Neural cell (in vitro differentiated cells): Measurements from ENCODE around the gene MRPL37.

Experiments used
- EP300 ChIP-seq: fragments of 450-650 bp; conservative IDR thresholded peaks from 2 replicates; pipeline ENCODE4 v1.6.1; 2014; ENCODE audit warnings: antibody characterized with exemption, mild to moderate bottlenecking, moderate library complexity; ENCODE audit not compliant: poor library complexity, severe bottlenecking
- EZH2 ChIP-seq: fragments of 200-600, 300-800 bp; shearing (Covaris generic), sonication (generic); IDR thresholded peaks from 2 replicates; pipeline ENCODE4 v1.6.1; 2014; ENCODE audit warnings: antibody characterized with exemption, low read length, borderline replicate concordance, mild to moderate bottlenecking; ENCODE audit not compliant: insufficient read depth, poor library complexity, severe bottlenecking
- POLR2AphosphoS5 ChIP-seq: IDR thresholded peaks from 2 replicates; pipeline ENCODE4 v1.6.1; 2012
- SMC3 ChIP-seq: fragments of 450-650 bp; conservative IDR thresholded peaks from 2 replicates; pipeline ENCODE4 v1.6.1; 2014; ENCODE audit warnings: antibody characterized with exemption, mild to moderate bottlenecking, moderate library complexity; ENCODE audit not compliant: poor library complexity
- TAF1 ChIP-seq: IDR thresholded peaks from 2 replicates; pipeline ENCODE4 v1.6.1; 2012; ENCODE audit warnings: low read depth
- TF ChIP-seq, protein P1 (sequence below): fragments of 450-650 bp; IDR thresholded peaks from 2 replicates; pipeline ENCODE4 v1.5.1; 2014; ENCODE audit warnings: antibody characterized with exemption, mild to moderate bottlenecking, moderate library complexity; ENCODE audit not compliant: poor library complexity, severe bottlenecking
- TF ChIP-seq, protein P2 (sequence below): IDR thresholded peaks from 2 replicates; pipeline ENCODE4 v1.6.1; 2012; ENCODE audit warnings: borderline replicate concordance

DNA sequence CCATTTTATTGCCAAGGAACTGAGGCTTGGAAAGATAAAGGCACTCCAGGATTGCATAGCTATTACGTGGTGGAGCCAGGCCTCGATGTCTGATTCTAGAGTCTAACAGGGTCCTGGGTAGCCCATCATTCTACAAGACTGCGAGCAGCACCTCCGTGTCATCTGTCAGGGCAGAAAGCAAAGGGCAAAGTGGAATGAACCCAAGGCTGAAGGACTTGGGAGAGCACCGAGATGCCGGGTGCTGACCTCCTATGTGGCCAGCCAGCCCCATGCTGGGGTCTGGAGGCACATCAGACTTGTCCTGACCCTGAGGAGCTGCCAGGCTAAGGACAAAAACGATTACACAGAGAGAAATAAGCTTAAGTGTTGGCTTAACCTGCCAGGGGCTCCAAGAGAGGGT, 62.3 kb downstream of the MRPL37 start:
- TF ChIP-seq EZH2, result no peak
- TF ChIP-seq POLR2AphosphoS5, result no peak
- no peak for TF ChIP-seq TAF1
- TF ChIP-seq, protein P1, sequence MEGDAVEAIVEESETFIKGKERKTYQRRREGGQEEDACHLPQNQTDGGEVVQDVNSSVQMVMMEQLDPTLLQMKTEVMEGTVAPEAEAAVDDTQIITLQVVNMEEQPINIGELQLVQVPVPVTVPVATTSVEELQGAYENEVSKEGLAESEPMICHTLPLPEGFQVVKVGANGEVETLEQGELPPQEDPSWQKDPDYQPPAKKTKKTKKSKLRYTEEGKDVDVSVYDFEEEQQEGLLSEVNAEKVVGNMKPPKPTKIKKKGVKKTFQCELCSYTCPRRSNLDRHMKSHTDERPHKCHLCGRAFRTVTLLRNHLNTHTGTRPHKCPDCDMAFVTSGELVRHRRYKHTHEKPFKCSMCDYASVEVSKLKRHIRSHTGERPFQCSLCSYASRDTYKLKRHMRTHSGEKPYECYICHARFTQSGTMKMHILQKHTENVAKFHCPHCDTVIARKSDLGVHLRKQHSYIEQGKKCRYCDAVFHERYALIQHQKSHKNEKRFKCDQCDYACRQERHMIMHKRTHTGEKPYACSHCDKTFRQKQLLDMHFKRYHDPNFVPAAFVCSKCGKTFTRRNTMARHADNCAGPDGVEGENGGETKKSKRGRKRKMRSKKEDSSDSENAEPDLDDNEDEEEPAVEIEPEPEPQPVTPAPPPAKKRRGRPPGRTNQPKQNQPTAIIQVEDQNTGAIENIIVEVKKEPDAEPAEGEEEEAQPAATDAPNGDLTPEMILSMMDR, result no peak
- TF ChIP-seq, protein P2, sequence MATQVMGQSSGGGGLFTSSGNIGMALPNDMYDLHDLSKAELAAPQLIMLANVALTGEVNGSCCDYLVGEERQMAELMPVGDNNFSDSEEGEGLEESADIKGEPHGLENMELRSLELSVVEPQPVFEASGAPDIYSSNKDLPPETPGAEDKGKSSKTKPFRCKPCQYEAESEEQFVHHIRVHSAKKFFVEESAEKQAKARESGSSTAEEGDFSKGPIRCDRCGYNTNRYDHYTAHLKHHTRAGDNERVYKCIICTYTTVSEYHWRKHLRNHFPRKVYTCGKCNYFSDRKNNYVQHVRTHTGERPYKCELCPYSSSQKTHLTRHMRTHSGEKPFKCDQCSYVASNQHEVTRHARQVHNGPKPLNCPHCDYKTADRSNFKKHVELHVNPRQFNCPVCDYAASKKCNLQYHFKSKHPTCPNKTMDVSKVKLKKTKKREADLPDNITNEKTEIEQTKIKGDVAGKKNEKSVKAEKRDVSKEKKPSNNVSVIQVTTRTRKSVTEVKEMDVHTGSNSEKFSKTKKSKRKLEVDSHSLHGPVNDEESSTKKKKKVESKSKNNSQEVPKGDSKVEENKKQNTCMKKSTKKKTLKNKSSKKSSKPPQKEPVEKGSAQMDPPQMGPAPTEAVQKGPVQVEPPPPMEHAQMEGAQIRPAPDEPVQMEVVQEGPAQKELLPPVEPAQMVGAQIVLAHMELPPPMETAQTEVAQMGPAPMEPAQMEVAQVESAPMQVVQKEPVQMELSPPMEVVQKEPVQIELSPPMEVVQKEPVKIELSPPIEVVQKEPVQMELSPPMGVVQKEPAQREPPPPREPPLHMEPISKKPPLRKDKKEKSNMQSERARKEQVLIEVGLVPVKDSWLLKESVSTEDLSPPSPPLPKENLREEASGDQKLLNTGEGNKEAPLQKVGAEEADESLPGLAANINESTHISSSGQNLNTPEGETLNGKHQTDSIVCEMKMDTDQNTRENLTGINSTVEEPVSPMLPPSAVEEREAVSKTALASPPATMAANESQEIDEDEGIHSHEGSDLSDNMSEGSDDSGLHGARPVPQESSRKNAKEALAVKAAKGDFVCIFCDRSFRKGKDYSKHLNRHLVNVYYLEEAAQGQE, result no peak
- no peak for TF ChIP-seq SMC3
- TF ChIP-seq EP300, result no peak
